GM21367 (cell line): Measurements from ENCODE around the gene ZNF117.
"Not testable (repeated sequence)": the region's sequence is repeated elsewhere in the genome, so short reads cannot be mapped to it uniquely, and the experiment has no call there.

Source experiments
- ATAC-seq: cut with Tn5 transposase; IDR thresholded peaks from one replicate; pipeline ENCODE4 v1.9.1; 2021; ENCODE audit not compliant: unreplicated experiment

ZNF117 gene

GRCh38 chr7:64997164-64997908 lies 6.5 kb upstream of the ZNF117 start:
- ATAC-seq: no peak

- ATAC-seq: no peak
Measured at GRCh38 chr7:64996305-64996704, 5.5 kb upstream of the ZNF117 start.

GRCh38 chr7:64993901-64994300 lies 3.1 kb upstream of the ZNF117 start:
- no peak for ATAC-seq

GRCh38 chr7:64992971-64993370 lies 2.1 kb upstream of the ZNF117 start:
- no peak for ATAC-seq

- ATAC-seq: no peak
Measured at GRCh38 chr7:64990216-64990615, 620 bp downstream of the ZNF117 start.

GRCh38 chr7:64978497-64979203 lies 12.2 kb downstream of the ZNF117 start:
- ATAC-seq: no peak

- no peak for ATAC-seq
Measured at GRCh38 chr7:64965594-64965993, 25.2 kb downstream of the ZNF117 start.

- no peak for ATAC-seq
Measured at GRCh38 chr7:64959072-64959747, 31.6 kb downstream of the ZNF117 start.

GRCh38 chr7:64951250-64951848 lies 39.5 kb downstream of the ZNF117 start:
- no peak for ATAC-seq

- not testable (repeated sequence) for ATAC-seq
Measured at GRCh38 chr7:64950673-64951072, 40.2 kb downstream of the ZNF117 start.

- ATAC-seq: not testable (repeated sequence)
Measured at GRCh38 chr7:64948774-64949173, 42.1 kb downstream of the ZNF117 start.

- ATAC-seq: no peak
Measured at GRCh38 chr7:64947252-64948000, 43.4 kb downstream of the ZNF117 start.

- ATAC-seq: no peak
Measured at GRCh38 chr7:64946772-64947171, 44.1 kb downstream of the ZNF117 start.

GRCh38 chr7:64945503-64946175 lies 45.2 kb downstream of the ZNF117 start:
- ATAC-seq: no peak

GRCh38 chr7:64944667-64945502 lies 46.0 kb downstream of the ZNF117 start:
- ATAC-seq: not testable (repeated sequence)

- not testable (repeated sequence) for ATAC-seq
Measured at GRCh38 chr7:64940021-64940420, 50.8 kb downstream of the ZNF117 start.

GRCh38 chr7:64938540-64938939 lies 52.3 kb downstream of the ZNF117 start:
- ATAC-seq: no peak

GRCh38 chr7:64934478-64934877 lies 56.4 kb downstream of the ZNF117 start:
- ATAC-seq: no peak
